Breast epithelium (tissue), 3 donors: ENCODE data around the gene VEGFC.

ENCODE experiments used
- CTCF ChIP-seq, 3 donors: fragments of 450-650 bp; IDR thresholded peaks; one replicate each; pipeline ENCODE4 v1.5.1; 2016 to 2017; ENCODE audit warnings: antibody characterized with exemption in 3 of 3, mild to moderate bottlenecking in 3 of 3, moderate library complexity in 3 of 3
- POLR2A ChIP-seq: fragments of 450-650 bp; IDR thresholded peaks from one replicate; pipeline ENCODE4 v1.6.1; 2016; ENCODE audit warnings: antibody characterized with exemption, mild to moderate bottlenecking, moderate library complexity

- TF ChIP-seq CTCF (IDR thresholded peaks at IDR 0.05) (no peak), POLR2A (no peak)
These were observed 8.3 kb upstream of the VEGFC start for GRCh38 chr4:176800891-176801534.
